ENCODE measurements around the gene ACBD4. TPM values are rescaled to one million over a fixed set of nuclear protein-coding genes. Genes with fewer than 3 reads are reported as not detected.
"Not testable (repeated sequence)": the region's sequence is repeated elsewhere in the genome, so short reads cannot be mapped to it uniquely, and the experiment has no call there.

ACBD4 gene
- polyA plus RNA-seq, 1 of the 3 experiments (the other 2 are of a cell fraction): 15.8 TPM

- TF ChIP-seq REST (IDR thresholded peaks at IDR 0.05; ENCODE audit: low read depth, low read length): peak; percentile 60; the same call in 1 of the 2 replicates
- TF ChIP-seq MAX (IDR thresholded peaks at IDR 0.05; ENCODE audit: low read depth): peak; percentile 83
- TF ChIP-seq ZBTB33 (IDR thresholded peaks at IDR 0.05; ENCODE audit: borderline replicate concordance, low read depth): no peak
- peak; percentile 75 for TF ChIP-seq PBX3 (IDR thresholded peaks at IDR 0.05)
- no peak for TF ChIP-seq ELF1 (IDR thresholded peaks at IDR 0.05)
- peak; percentile 65; the same call in 1 of the 2 replicates for TF ChIP-seq RXRA (IDR thresholded peaks at IDR 0.05; ENCODE audit: borderline replicate concordance, low read depth)
- no peak for TF ChIP-seq TEAD4 (IDR thresholded peaks at IDR 0.05; ENCODE audit: borderline replicate concordance, insufficient read depth)
- peak; percentile 79 for TF ChIP-seq NFIC (IDR thresholded peaks at IDR 0.05; ENCODE audit: borderline replicate concordance)
- no peak for TF ChIP-seq IRF3 (IDR thresholded peaks at IDR 0.05; ENCODE audit: low read depth, low read length)
These were observed 11.3 kb upstream of the ACBD4 start (continued) for GRCh38 chr17:45123930-45124796.

- Histone ChIP-seq H3K79me2 (ENCODE audit: insufficient read depth) (peaks cover 82% of the 10 kb centered on the region), H3K4me2 (peak overlapping the region; percentile 76), H3K9ac (peak overlapping the region; percentile 68; the same call in 1 of the 2 replicates), H3K27ac (ENCODE audit: low read depth in 2 of 2, low read length in 1 of 2) (peak overlapping the region; percentile 56 to 93; a peak in 3 of 4 replicates), H3F3A (replicated peaks; ENCODE audit: insufficient read depth) (peaks cover 20% of the 10 kb centered on the region), H3K4me1 (ENCODE audit: control insufficient read depth in 1 of 2, insufficient read depth in 2 of 2, low read depth in 1 of 2, low read length in 1 of 2) (peaks cover 35 to 41% of the 10 kb centered on the region in 2 experiments; a peak in 3 of 4 replicates)
- CTCF ChIA-PET: interaction anchor here (0.7 to 3.7 kb wide), 5 partner anchors 10 to 197 kb away, joined by 3 to 21 read pairs (median 8); partner anchors contain the start of genes ACBD4 and HEXIM1
- POLR2A ChIA-PET; H3K9me2 ChIP-seq; H2AFZ ChIP-seq (ENCODE audit: low read depth); H3K9me3 ChIP-seq; H4K20me1 ChIP-seq (ENCODE audit: insufficient read depth); H3K4me3 ChIP-seq (ENCODE audit: low read depth in 2 of 2, low read length in 1 of 2); H3K36me3 ChIP-seq (replicated peaks in 1 of 2; ENCODE audit: control insufficient read depth in 1 of 2, insufficient read depth in 2 of 2, low read length in 1 of 2); DNase-seq; H3K27me3 ChIP-seq (ENCODE audit: insufficient read depth): not testable (repeated sequence)
- 61% methylated on average over 5 of the region's 5 CpGs for WGBS (ENCODE audit: low lambda C conversion rate)
These were observed 10.7 kb upstream of the ACBD4 start for GRCh38 chr17:45124797-45125122.

All from SK-N-SH (cell line).